Measurements from ENCODE around the gene TMEM150C. TPM values are rescaled to one million over a fixed set of nuclear protein-coding genes. Genes with fewer than 3 reads are reported as not detected.

Gene TMEM150C
- polyA plus RNA-seq, 4 donors: 0.45 to 6.2 (median 1.8) TPM

DNA sequence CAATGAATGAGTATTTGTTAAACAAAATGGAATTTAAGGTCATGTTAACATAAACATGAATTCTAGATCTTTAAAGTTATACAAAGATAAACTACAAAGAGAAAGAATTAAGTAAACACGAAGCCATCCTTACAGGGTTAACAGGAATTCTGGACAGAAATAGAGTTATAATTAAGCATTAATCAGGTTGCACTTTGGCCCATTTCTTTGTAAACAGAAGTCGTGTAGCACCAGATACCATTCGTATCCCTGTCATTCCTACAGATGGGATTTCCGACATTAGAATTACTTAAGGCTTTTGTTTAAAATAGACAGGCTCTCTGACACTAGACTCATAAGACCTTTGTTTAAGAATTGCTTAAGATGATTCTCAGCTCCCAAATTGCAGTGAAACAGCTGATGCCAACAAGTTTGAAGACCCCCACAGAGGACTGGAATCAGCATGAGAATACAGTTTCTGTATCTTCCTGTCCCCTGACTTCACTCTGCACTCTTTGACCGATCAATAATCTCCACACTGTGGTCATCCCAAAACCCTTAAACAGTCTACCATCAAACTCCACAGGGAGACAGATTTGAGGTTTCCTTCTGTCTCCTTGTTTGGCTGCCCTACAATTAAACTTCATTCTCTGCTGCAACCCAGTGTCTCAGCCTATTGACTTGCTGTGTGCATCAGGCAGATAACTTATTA lies 22.3 kb upstream of the TMEM150C start:
- no peaks in the 10 kb centered on the region for H3K9me3 ChIP-seq (ENCODE audit: control insufficient read depth in 2 of 2, insufficient read depth in 1 of 2, low read depth in 1 of 2, low read length in 1 of 2)
- DNase-seq (peak; percentile 22 to 51), FAIRE-seq (no peak)
- peaks cover 0 to 9% (median 0%) of the 10 kb centered on the region in 3 donors for H3K4me1 ChIP-seq (ENCODE audit: control insufficient read depth in 3 of 3, insufficient read depth in 2 of 3, low read depth in 1 of 3, low read length in 2 of 3)
- WGBS, 3 donors: 16 to 38% (median 32%) methylated on average over 5 of the region's 5 CpGs
- no peak overlapping the region for H3K27ac ChIP-seq (ENCODE audit: low read depth in 1 of 3, low read length in 2 of 3)
- H3K4me3 ChIP-seq (ENCODE audit: low read depth in 1 of 3, low read length in 3 of 3): no peak overlapping the region
- H3K36me3 ChIP-seq (ENCODE audit: control insufficient read depth in 3 of 3, insufficient read depth in 2 of 3, low read depth in 1 of 3, low read length in 3 of 3): no peaks in the 10 kb centered on the region
- H3K27me3 ChIP-seq (ENCODE audit: control insufficient read depth in 3 of 3, insufficient read depth in 3 of 3, low read length in 3 of 3): no peaks in the 10 kb centered on the region

- Histone ChIP-seq H3K4me3 (ENCODE audit: low read depth in 1 of 3, low read length in 3 of 3) (no peak overlapping the region), H3K4me1 (ENCODE audit: control insufficient read depth in 3 of 3, insufficient read depth in 2 of 3, low read depth in 1 of 3, low read length in 2 of 3) (peaks cover 0 to 9% (median 0%) of the 10 kb centered on the region in 3 donors), H3K27me3 (ENCODE audit: control insufficient read depth in 3 of 3, insufficient read depth in 3 of 3, low read length in 3 of 3) (no peaks in the 10 kb centered on the region), H3K36me3 (ENCODE audit: control insufficient read depth in 3 of 3, insufficient read depth in 2 of 3, low read depth in 1 of 3, low read length in 3 of 3) (no peaks in the 10 kb centered on the region), H3K27ac (ENCODE audit: low read depth in 1 of 3, low read length in 2 of 3) (no peak overlapping the region), H3K9me3 (ENCODE audit: control insufficient read depth in 2 of 2, insufficient read depth in 1 of 2, low read depth in 1 of 2, low read length in 1 of 2) (no peaks in the 10 kb centered on the region)
- WGBS, 3 donors: 74 to 78% (median 75%) methylated on average over 5 of the region's 5 CpGs
- no peak for DNase-seq
- no peak for FAIRE-seq
These were observed 18.1 kb upstream of the TMEM150C start for GRCh38 chr4:82579932-82580331.

- Histone ChIP-seq H3K27me3 (ENCODE audit: control insufficient read depth in 3 of 3, insufficient read depth in 3 of 3, low read length in 3 of 3) (no peaks in the 10 kb centered on the region), H3K9me3 (ENCODE audit: control insufficient read depth in 2 of 2, insufficient read depth in 1 of 2, low read depth in 1 of 2, low read length in 1 of 2) (no peaks in the 10 kb centered on the region), H3K36me3 (ENCODE audit: control insufficient read depth in 3 of 3, insufficient read depth in 2 of 3, low read depth in 1 of 3, low read length in 3 of 3) (no peaks in the 10 kb centered on the region), H3K27ac (ENCODE audit: low read depth in 1 of 3, low read length in 2 of 3) (no peak overlapping the region), H3K4me3 (ENCODE audit: low read depth in 1 of 3, low read length in 3 of 3) (no peak overlapping the region), H3K4me1 (ENCODE audit: control insufficient read depth in 3 of 3, insufficient read depth in 2 of 3, low read depth in 1 of 3, low read length in 2 of 3) (no peaks in the 10 kb centered on the region)
- DNase-seq (no peak), FAIRE-seq (no peak)
- WGBS, 3 donors: 70 to 94% (median 84%) methylated on average over 2 of the region's 2 CpGs
These were observed 17.1 kb upstream of the TMEM150C start for GRCh38 chr4:82578935-82579334.

DNA sequence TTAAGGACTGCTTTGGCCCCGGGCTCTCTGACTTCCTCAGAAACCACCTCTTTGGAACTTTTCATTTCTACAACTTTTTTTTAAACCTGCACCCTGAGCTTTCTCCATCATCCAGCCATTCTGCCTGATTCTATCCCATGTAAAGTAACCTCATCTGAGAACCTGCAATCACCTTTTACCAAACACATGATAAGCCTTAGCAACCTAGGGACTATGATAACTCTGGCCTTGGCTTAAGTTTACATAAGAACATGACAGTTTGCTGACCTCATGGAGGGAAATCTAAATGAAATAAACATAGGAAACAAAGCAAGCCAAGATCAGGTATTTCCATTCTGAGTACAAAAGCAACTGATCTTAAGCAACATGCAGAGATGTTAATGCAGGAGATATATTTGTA lies 15.7 kb upstream of the TMEM150C start:
- Histone ChIP-seq H3K9me3 (ENCODE audit: control insufficient read depth in 2 of 2, insufficient read depth in 1 of 2, low read depth in 1 of 2, low read length in 1 of 2) (no peaks in the 10 kb centered on the region), H3K36me3 (ENCODE audit: control insufficient read depth in 3 of 3, insufficient read depth in 2 of 3, low read depth in 1 of 3, low read length in 3 of 3) (no peaks in the 10 kb centered on the region), H3K4me3 (ENCODE audit: low read depth in 1 of 3, low read length in 3 of 3) (no peak overlapping the region), H3K27me3 (ENCODE audit: control insufficient read depth in 3 of 3, insufficient read depth in 3 of 3, low read length in 3 of 3) (no peaks in the 10 kb centered on the region), H3K4me1 (ENCODE audit: control insufficient read depth in 3 of 3, insufficient read depth in 2 of 3, low read depth in 1 of 3, low read length in 2 of 3) (no peaks in the 10 kb centered on the region), H3K27ac (ENCODE audit: low read depth in 1 of 3, low read length in 2 of 3) (no peak overlapping the region)
- no peak for DNase-seq
- WGBS, 3 donors: 79 to 97% (median 85%) methylated on average over 1 of the region's 1 CpG
- FAIRE-seq: no peak

DNA sequence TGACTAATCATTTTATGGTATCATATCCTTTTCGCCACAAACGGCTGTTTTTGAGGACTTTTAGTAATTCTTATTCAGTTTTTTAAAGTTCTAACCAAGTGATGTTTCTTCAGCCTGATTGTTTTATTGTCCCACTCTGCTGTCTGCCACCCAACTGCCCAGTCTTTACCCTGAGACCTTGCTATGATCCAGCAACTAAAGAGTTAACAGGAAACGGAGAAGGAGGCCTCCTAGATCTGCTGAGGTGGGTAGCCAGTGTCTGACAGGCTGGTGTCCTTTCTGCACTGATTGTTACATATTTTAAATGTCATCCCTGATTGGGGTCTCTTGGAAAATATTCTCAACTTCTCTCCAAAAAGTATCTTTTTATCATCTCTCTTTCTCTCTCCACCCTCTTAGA lies 7.9 kb upstream of the TMEM150C start:
- Histone ChIP-seq H3K4me1 (ENCODE audit: control insufficient read depth in 3 of 3, insufficient read depth in 2 of 3, low read depth in 1 of 3, low read length in 2 of 3) (no peaks in the 10 kb centered on the region), H3K9me3 (ENCODE audit: control insufficient read depth in 2 of 2, insufficient read depth in 1 of 2, low read depth in 1 of 2, low read length in 1 of 2) (no peaks in the 10 kb centered on the region), H3K27ac (ENCODE audit: low read depth in 1 of 3, low read length in 2 of 3) (no peak overlapping the region), H3K27me3 (ENCODE audit: control insufficient read depth in 3 of 3, insufficient read depth in 3 of 3, low read length in 3 of 3) (no peaks in the 10 kb centered on the region), H3K4me3 (ENCODE audit: low read depth in 1 of 3, low read length in 3 of 3) (no peak overlapping the region), H3K36me3 (ENCODE audit: control insufficient read depth in 3 of 3, insufficient read depth in 2 of 3, low read depth in 1 of 3, low read length in 3 of 3) (no peaks in the 10 kb centered on the region)
- no peak for FAIRE-seq
- 60 to 66% (median 66%) methylated on average over 3 of the region's 3 CpGs for WGBS, 3 donors
- DNase-seq: no peak

- no peak overlapping the region for H3K27ac ChIP-seq (ENCODE audit: low read depth in 1 of 3, low read length in 2 of 3)
- FAIRE-seq (no peak), DNase-seq (no peak)
- H3K27me3 ChIP-seq (ENCODE audit: control insufficient read depth in 3 of 3, insufficient read depth in 3 of 3, low read length in 3 of 3): no peaks in the 10 kb centered on the region
- H3K4me3 ChIP-seq (ENCODE audit: low read depth in 1 of 3, low read length in 3 of 3): no peak overlapping the region
- H3K9me3 ChIP-seq (ENCODE audit: control insufficient read depth in 2 of 2, insufficient read depth in 1 of 2, low read depth in 1 of 2, low read length in 1 of 2): no peaks in the 10 kb centered on the region
- H3K36me3 ChIP-seq (ENCODE audit: control insufficient read depth in 3 of 3, insufficient read depth in 2 of 3, low read depth in 1 of 3, low read length in 3 of 3): no peaks in the 10 kb centered on the region
- no peaks in the 10 kb centered on the region for H3K4me1 ChIP-seq (ENCODE audit: control insufficient read depth in 3 of 3, insufficient read depth in 2 of 3, low read depth in 1 of 3, low read length in 2 of 3)
- 88 to 90% (median 89%) methylated on average over 5 of the region's 5 CpGs for WGBS, 3 donors
These were observed 7.3 kb upstream of the TMEM150C start for GRCh38 chr4:82569076-82569475.

DNA sequence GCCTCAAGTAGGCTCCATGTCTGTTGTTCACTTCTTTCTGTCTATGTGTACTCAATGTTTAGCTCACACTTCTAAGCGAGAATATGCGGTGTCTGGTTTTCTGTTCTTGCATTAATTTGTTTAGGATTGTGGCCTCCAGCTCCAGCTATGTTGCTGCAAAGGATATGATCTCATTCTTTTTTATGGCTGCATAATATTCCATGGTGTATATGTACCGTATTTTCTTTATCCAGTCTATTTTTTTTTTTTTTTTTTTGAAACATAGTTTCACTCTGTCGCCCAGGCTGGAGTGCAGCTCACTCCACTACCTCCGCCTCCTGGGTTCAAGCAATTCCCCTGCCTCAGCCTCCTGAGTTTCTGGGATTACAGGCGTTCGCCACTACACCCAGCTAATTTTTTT lies 5.7 kb upstream of the TMEM150C start:
- DNase-seq (no peak), FAIRE-seq (no peak)
- Histone ChIP-seq H3K4me1 (ENCODE audit: control insufficient read depth in 3 of 3, insufficient read depth in 2 of 3, low read depth in 1 of 3, low read length in 2 of 3) (peaks cover 0 to 1% (median 0%) of the 10 kb centered on the region in 3 donors), H3K27ac (ENCODE audit: low read depth in 1 of 3, low read length in 2 of 3) (no peak overlapping the region), H3K9me3 (ENCODE audit: control insufficient read depth in 2 of 2, insufficient read depth in 1 of 2, low read depth in 1 of 2, low read length in 1 of 2) (no peaks in the 10 kb centered on the region), H3K27me3 (ENCODE audit: control insufficient read depth in 3 of 3, insufficient read depth in 3 of 3, low read length in 3 of 3) (peaks cover 0 to 4% (median 0%) of the 10 kb centered on the region in 3 donors), H3K4me3 (ENCODE audit: low read depth in 1 of 3, low read length in 3 of 3) (no peak overlapping the region), H3K36me3 (ENCODE audit: control insufficient read depth in 3 of 3, insufficient read depth in 2 of 3, low read depth in 1 of 3, low read length in 3 of 3) (no peaks in the 10 kb centered on the region)
- WGBS, 3 donors: 94 to 97% (median 95%) methylated on average over 7 of the region's 7 CpGs

GRCh38 chr4:82562564-82562854 lies 721 bp upstream of the TMEM150C start:
- WGBS, 3 donors: 54 to 64% (median 62%) methylated on average over 4 of the region's 4 CpGs
- Histone ChIP-seq H3K4me1 (ENCODE audit: control insufficient read depth in 3 of 3, insufficient read depth in 2 of 3, low read depth in 1 of 3, low read length in 2 of 3) (peaks cover 0 to 6% (median 2%) of the 10 kb centered on the region in 3 donors), H3K27ac (ENCODE audit: low read depth in 1 of 3, low read length in 2 of 3) (no peak overlapping the region), H3K4me3 (ENCODE audit: low read depth in 1 of 3, low read length in 3 of 3) (peak overlapping the region in 1 of 3 donors; percentile 56), H3K27me3 (ENCODE audit: control insufficient read depth in 3 of 3, insufficient read depth in 3 of 3, low read length in 3 of 3) (peaks cover 0 to 13% (median 0%) of the 10 kb centered on the region in 3 donors), H3K36me3 (ENCODE audit: control insufficient read depth in 3 of 3, insufficient read depth in 2 of 3, low read depth in 1 of 3, low read length in 3 of 3) (no peaks in the 10 kb centered on the region), H3K9me3 (ENCODE audit: control insufficient read depth in 2 of 2, insufficient read depth in 1 of 2, low read depth in 1 of 2, low read length in 1 of 2) (no peaks in the 10 kb centered on the region)
- no peak for FAIRE-seq
- DNase-seq: no peak

Data from small intestine (tissue), 7 donors.